ENCODE measurements around the gene CNTNAP2.

DNA sequence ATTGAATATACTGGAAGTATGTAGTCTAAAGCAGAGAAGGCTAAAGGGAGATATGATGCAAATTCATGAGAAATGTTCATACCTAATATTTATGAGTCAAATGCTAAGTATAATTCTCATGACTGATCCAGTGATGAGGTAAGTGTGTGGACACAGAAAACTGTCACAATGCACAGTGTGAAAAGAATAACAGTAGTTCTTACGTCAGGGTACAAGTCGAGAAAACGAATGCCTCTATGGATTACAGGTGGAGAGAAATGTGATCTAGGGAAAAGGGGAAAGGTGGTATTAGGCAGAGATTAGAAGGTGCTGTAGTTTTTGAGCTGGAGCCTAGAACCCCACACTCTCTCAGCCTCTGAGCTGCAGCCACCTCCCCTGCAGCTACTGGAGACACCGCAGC, 542.0 kb downstream of the CNTNAP2 start:
- TF ChIP-seq, protein P1, sequence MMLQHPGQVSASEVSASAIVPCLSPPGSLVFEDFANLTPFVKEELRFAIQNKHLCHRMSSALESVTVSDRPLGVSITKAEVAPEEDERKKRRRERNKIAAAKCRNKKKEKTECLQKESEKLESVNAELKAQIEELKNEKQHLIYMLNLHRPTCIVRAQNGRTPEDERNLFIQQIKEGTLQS (IDR thresholded peaks at IDR 0.05; ENCODE audit: insufficient read depth, low read depth, low read length), result no peak
- TF ChIP-seq, protein P2, sequence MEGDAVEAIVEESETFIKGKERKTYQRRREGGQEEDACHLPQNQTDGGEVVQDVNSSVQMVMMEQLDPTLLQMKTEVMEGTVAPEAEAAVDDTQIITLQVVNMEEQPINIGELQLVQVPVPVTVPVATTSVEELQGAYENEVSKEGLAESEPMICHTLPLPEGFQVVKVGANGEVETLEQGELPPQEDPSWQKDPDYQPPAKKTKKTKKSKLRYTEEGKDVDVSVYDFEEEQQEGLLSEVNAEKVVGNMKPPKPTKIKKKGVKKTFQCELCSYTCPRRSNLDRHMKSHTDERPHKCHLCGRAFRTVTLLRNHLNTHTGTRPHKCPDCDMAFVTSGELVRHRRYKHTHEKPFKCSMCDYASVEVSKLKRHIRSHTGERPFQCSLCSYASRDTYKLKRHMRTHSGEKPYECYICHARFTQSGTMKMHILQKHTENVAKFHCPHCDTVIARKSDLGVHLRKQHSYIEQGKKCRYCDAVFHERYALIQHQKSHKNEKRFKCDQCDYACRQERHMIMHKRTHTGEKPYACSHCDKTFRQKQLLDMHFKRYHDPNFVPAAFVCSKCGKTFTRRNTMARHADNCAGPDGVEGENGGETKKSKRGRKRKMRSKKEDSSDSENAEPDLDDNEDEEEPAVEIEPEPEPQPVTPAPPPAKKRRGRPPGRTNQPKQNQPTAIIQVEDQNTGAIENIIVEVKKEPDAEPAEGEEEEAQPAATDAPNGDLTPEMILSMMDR (IDR thresholded peaks at IDR 0.05; ENCODE audit: control extremely low read depth in 1 of 3, insufficient read depth in 1 of 3, low read depth in 1 of 3, low read length in 3 of 3), result no peak
